Measurements from ENCODE around the gene XYLT1.

Gene XYLT1

DNA sequence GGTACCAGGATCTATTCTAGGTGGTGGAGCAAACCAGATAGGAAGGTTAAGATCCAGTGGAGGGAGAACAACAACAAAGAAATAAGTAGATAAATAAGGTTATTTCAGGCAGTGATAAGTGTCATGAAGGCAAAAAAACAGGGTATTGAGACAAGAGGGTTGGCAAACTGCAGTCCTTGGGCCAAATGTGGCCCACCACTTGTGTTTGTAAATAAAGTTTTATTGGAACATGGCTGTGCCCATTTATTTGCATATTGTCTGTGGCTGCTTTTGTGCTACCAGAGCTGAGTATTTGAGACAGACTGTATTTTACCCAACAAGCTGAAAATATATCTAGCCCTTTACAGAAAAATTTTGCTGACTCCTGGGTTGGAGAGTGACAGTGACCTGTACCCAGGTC, 361.3 kb downstream of the XYLT1 start:
- in situ Hi-C loops (cut with HindIII; ENCODE audit: low pct_unique_long_range_greater_than_20kb, low sequenced_read_pairs), result no loop called here
- no peak for TF ChIP-seq JUND (IDR thresholded peaks at IDR 0.05; ENCODE audit: low read depth)
- no peak for DNase-seq (ENCODE audit: low read depth in 1 of 2, low spot score in 1 of 2)

GRCh38 chr16:17108596-17108995, 362.2 kb downstream of the XYLT1 start:
- no peak for TF ChIP-seq JUND (IDR thresholded peaks at IDR 0.05; ENCODE audit: low read depth)
- in situ Hi-C loops (cut with HindIII; ENCODE audit: low pct_unique_long_range_greater_than_20kb, low sequenced_read_pairs), result no loop called here
- DNase-seq (ENCODE audit: low read depth in 1 of 2, low spot score in 1 of 2), result no peak

DNA sequence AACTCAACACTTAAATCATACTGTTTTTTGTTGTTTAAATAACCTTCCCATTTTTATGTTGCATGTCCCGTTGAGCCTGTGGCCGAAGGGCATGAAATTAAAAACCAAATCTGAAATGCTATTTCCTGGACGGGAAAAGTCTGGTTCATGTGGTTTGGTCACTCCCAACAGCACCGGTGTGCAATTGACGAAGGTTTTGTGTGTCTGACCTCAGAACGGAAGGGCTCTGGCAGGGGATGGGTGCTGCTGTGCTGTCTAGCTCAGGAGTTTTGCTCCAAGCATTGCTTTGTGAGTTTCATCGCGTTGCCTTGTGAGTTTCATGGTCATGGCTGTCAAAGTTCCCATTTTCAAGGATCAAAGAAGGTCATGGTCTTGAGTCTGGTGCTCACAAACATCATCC, 363.3 kb downstream of the XYLT1 start:
- in situ Hi-C loops (cut with HindIII; ENCODE audit: low pct_unique_long_range_greater_than_20kb, low sequenced_read_pairs), result no loop called here
- DNase-seq (ENCODE audit: low read depth in 1 of 2, low spot score in 1 of 2), result no peak
- no peak for TF ChIP-seq JUND (IDR thresholded peaks at IDR 0.05; ENCODE audit: low read depth)

GRCh38 chr16:17106243-17106791, 364.4 kb downstream of the XYLT1 start:
- TF ChIP-seq JUND (IDR thresholded peaks at IDR 0.05; ENCODE audit: low read depth), result no peak
- in situ Hi-C loops (cut with HindIII; ENCODE audit: low pct_unique_long_range_greater_than_20kb, low sequenced_read_pairs), result no loop called here
- no peak for DNase-seq (ENCODE audit: low read depth in 1 of 2, low spot score in 1 of 2)

DNA sequence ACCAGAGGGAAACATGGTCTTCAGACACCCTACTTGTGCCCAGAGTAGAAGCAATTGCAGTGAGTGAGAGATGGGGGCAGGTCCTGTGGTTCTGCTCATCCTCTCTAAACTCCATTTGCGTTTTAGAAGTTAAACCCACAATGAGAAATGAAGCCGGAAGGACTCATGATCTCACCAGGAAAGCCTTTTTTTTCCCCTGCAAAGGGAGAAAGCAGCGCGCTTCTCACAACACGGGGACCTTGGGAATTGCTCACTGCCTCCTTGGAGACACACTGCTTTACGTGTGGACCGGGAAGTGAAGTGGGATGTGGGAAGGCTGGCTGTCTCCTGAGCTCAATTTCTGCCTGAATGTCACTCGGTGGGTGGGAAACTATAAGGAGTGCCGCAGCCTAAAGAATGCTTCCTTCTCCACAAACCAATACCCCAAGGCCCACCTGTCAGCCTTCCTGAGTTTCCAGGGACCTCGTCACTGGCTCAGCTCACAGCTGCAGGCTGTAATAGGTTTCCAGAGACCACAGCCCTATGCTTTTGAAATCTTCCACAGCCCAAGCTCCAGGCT, 365.4 kb downstream of the XYLT1 start:
- no peak for TF ChIP-seq JUND (IDR thresholded peaks at IDR 0.05; ENCODE audit: low read depth)
- DNase-seq (ENCODE audit: low read depth in 1 of 2, low spot score in 1 of 2), result no peak
- in situ Hi-C loops (cut with HindIII; ENCODE audit: low pct_unique_long_range_greater_than_20kb, low sequenced_read_pairs), result no loop called here

DNA sequence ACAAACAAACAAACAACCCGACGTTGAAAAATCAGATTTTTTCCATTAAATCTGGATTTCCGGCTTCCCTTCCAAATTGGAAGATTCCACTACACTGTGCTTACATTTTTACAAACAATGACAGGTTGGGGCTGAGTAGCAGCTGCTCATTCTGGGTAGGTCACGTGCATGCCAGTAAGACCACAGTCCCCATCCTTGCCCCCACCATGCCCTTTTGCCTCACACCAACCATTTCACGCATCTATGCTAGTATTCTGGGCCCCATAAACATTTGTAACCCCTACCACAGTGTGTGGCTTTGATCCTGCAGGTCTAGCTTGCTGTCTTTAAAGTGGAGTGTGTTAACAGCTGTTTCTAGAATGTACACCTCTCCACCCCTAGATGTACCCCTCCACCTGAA, 366.1 kb downstream of the XYLT1 start:
- in situ Hi-C loops (cut with HindIII; ENCODE audit: low pct_unique_long_range_greater_than_20kb, low sequenced_read_pairs), result no loop called here
- no peak for TF ChIP-seq JUND (IDR thresholded peaks at IDR 0.05; ENCODE audit: low read depth)
- DNase-seq (ENCODE audit: low read depth in 1 of 2, low spot score in 1 of 2), result no peak

GRCh38 chr16:17103216-17103615, 367.5 kb downstream of the XYLT1 start:
- DNase-seq (ENCODE audit: low read depth in 1 of 2, low spot score in 1 of 2), result no peak
- no peak for TF ChIP-seq JUND (IDR thresholded peaks at IDR 0.05; ENCODE audit: low read depth)
- in situ Hi-C loops (cut with HindIII; ENCODE audit: low pct_unique_long_range_greater_than_20kb, low sequenced_read_pairs), result no loop called here

DNA sequence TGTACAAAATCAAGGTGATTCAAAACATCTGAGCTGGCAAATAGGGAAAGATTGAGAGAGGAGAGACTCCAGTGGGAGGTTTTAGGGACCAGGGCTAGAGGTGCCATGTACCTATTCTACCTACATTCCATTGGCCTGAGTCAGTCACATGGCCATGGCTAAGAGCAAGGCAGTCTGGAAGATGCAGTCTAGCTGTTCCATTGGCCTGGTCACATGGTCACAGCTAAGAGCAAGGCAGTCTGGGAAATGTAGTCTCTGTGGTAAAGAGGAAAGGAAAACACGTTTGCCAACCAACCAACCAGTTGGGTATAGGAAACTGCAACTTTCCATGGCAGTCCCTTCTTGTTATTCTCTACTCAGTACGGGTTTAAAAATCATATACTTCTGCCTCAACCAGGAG, 369.1 kb downstream of the XYLT1 start:
- in situ Hi-C loops (cut with HindIII; ENCODE audit: low pct_unique_long_range_greater_than_20kb, low sequenced_read_pairs), result no loop called here
- TF ChIP-seq JUND (IDR thresholded peaks at IDR 0.05; ENCODE audit: low read depth), result no peak
- peak in 1 of 2 experiments; percentile 83 for DNase-seq (ENCODE audit: low read depth in 1 of 2, low spot score in 1 of 2)

DNA sequence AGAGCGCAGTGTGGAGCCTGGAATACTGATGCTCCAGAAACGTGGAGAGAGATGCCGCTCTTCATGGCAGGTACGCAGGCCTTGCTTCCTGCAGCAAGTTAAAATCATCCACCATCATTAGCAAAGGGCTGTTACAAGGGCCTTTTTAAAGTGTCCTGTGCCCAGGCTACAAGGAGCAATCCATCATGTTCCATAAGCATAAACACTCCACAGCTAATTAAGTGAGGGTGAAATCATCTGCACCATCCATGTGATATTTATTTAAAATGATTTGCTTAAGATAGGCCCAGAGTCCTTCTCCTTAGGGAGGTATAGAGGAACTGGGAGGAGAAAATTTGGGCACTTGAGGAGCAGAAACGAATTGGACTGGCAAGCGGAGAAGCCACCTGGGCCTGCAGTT, 372.1 kb downstream of the XYLT1 start:
- no peak for DNase-seq (ENCODE audit: low read depth in 1 of 2, low spot score in 1 of 2)
- no peak for TF ChIP-seq JUND (IDR thresholded peaks at IDR 0.05; ENCODE audit: low read depth)
- in situ Hi-C loops (cut with HindIII; ENCODE audit: low pct_unique_long_range_greater_than_20kb, low sequenced_read_pairs), result no loop called here

- DNase-seq (ENCODE audit: low read depth in 1 of 2, low spot score in 1 of 2), result peak in 1 of 2 experiments; percentile 54
- in situ Hi-C loops (cut with HindIII; ENCODE audit: low pct_unique_long_range_greater_than_20kb, low sequenced_read_pairs), result no loop called here
These were observed 386.6 kb downstream of the XYLT1 start for GRCh38 chr16:17084130-17084529.

DNA sequence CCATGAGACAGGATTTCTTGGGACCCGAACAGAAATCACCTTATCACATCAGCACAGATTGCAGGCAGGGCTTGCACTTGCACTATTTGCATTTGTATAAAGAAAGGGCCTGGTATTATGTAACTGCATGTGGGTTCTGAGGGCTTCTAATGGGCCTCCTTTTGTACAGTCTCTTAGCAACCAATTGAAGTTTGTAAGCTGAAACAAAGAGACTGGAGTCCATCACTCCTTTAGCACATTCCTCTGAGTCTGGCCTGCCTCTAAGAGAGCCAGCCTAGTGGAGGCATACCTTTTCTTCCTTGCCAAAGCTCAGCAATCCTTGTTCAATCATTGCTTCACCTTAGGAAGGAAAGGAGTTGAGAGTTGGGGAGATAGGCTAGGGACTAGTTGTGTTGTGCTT, 387.1 kb downstream of the XYLT1 start:
- no peak for TF ChIP-seq JUND (IDR thresholded peaks at IDR 0.05; ENCODE audit: low read depth)
- in situ Hi-C loops (cut with HindIII; ENCODE audit: low pct_unique_long_range_greater_than_20kb, low sequenced_read_pairs), result no loop called here
- DNase-seq (ENCODE audit: low read depth in 1 of 2, low spot score in 1 of 2), result no peak

More at GRCh38 chr16:17084130-17084529, 386.6 kb downstream of the XYLT1 start:
- TF ChIP-seq JUND (IDR thresholded peaks at IDR 0.05; ENCODE audit: low read depth), result no peak

- no peak for TF ChIP-seq JUND (IDR thresholded peaks at IDR 0.05; ENCODE audit: low read depth)
- no peak for DNase-seq (ENCODE audit: low read depth in 1 of 2, low spot score in 1 of 2)
- in situ Hi-C loops (cut with HindIII; ENCODE audit: low pct_unique_long_range_greater_than_20kb, low sequenced_read_pairs), result no loop called here
These were observed 388.5 kb downstream of the XYLT1 start for GRCh38 chr16:17082095-17082882.

- DNase-seq (ENCODE audit: low read depth in 1 of 2, low spot score in 1 of 2), result no peak
- no peak for TF ChIP-seq JUND (IDR thresholded peaks at IDR 0.05; ENCODE audit: low read depth)
- in situ Hi-C loops (cut with HindIII; ENCODE audit: low pct_unique_long_range_greater_than_20kb, low sequenced_read_pairs), result no loop called here
These were observed 390.7 kb downstream of the XYLT1 start for GRCh38 chr16:17080105-17080504.
